SJSA1 (cell line): ENCODE results near the gene BTBD9. TPM values are rescaled to one million over a fixed set of nuclear protein-coding genes. Genes with fewer than 3 reads are reported as not detected.

Experiments used
- DNase-seq, 2 experiments: peaks; one replicate each; pipeline ENCODE4 v3.0.0-alpha.2; 2015 to 2020; ENCODE audit warnings: low spot score in 2 of 2, low read depth in 1 of 2
- H3K27ac ChIP-seq: fragments of 250-450 bp; sonication (Bioruptor Pico); 2 replicates; pipeline ENCODE4 v1.5.1; 2020; ENCODE audit warnings: mild to moderate bottlenecking, moderate library complexity
- H3K27me3 ChIP-seq: fragments of 250-450 bp; sonication (Bioruptor Pico); replicated peaks from 2 replicates; pipeline ENCODE4 v1.5.1; 2020; ENCODE audit warnings: mild to moderate bottlenecking, moderate library complexity
- H3K36me3 ChIP-seq: fragments of 250-450 bp; sonication (Bioruptor Pico); 2 replicates; pipeline ENCODE4 v1.5.1; 2020; ENCODE audit warnings: mild to moderate bottlenecking
- H3K4me1 ChIP-seq: fragments of 250-450 bp; sonication (Bioruptor Pico); replicated peaks from 2 replicates; pipeline ENCODE4 v1.6.1; 2021; ENCODE audit warnings: mild to moderate bottlenecking
- H3K4me3 ChIP-seq: fragments of 250-450 bp; sonication (Bioruptor Pico); 2 replicates; pipeline ENCODE4 v1.5.1; 2020; ENCODE audit warnings: mild to moderate bottlenecking
- H3K9me3 ChIP-seq: fragments of 250-450 bp; sonication (Bioruptor Pico); replicated peaks from 2 replicates; pipeline ENCODE4 v1.5.1; 2020; ENCODE audit warnings: mild to moderate bottlenecking
- total RNA-seq: library from RNA; depleted of rRNA; stranded (reverse); fragments of >200 nt; shearing (Covaris generic); gene quantifications from 2 replicates; pipeline ENCODE4 v1.2.3, GENCODE V29; 2014

BTBD9 gene
- total RNA-seq, 1 experiment from 2014 or later, result 8.5 TPM

GRCh38 chr6:38577492-38577891 is 62.2 kb downstream of the BTBD9 start:
- Histone ChIP-seq H3K9me3 (no peaks in the 10 kb centered on the region), H3K27ac (no peak overlapping the region), H3K27me3 (no peaks in the 10 kb centered on the region), H3K4me1 (no peaks in the 10 kb centered on the region), H3K36me3 (peaks cover 3% of the 10 kb centered on the region; the same call in 1 of the 2 replicates), H3K4me3 (no peak overlapping the region)
- no peak for DNase-seq

GRCh38 chr6:38573801-38574395 is 65.8 kb downstream of the BTBD9 start:
- H3K4me3 ChIP-seq, result no peak overlapping the region
- no peaks in the 10 kb centered on the region for H3K4me1 ChIP-seq
- H3K36me3 ChIP-seq, result no peaks in the 10 kb centered on the region
- no peaks in the 10 kb centered on the region for H3K27me3 ChIP-seq
- no peaks in the 10 kb centered on the region for H3K9me3 ChIP-seq
- DNase-seq, result no peak
- no peak overlapping the region for H3K27ac ChIP-seq

- H3K36me3 ChIP-seq, result no peaks in the 10 kb centered on the region
- no peak for DNase-seq
- no peak overlapping the region for H3K4me3 ChIP-seq
- H3K27me3 ChIP-seq, result no peaks in the 10 kb centered on the region
- no peaks in the 10 kb centered on the region for H3K9me3 ChIP-seq
- H3K27ac ChIP-seq, result no peak overlapping the region
- no peaks in the 10 kb centered on the region for H3K4me1 ChIP-seq
These were observed 67.4 kb downstream of the BTBD9 start for GRCh38 chr6:38572186-38572813.

- Histone ChIP-seq H3K27me3 (no peaks in the 10 kb centered on the region), H3K27ac (no peak overlapping the region), H3K4me1 (no peaks in the 10 kb centered on the region), H3K9me3 (no peaks in the 10 kb centered on the region), H3K4me3 (no peak overlapping the region), H3K36me3 (no peaks in the 10 kb centered on the region)
- no peak for DNase-seq
These were observed 68.0 kb downstream of the BTBD9 start for GRCh38 chr6:38571721-38572120.

GRCh38 chr6:38570750-38571149 is 69.0 kb downstream of the BTBD9 start:
- H3K9me3 ChIP-seq, result no peaks in the 10 kb centered on the region
- no peak for DNase-seq
- 0 out of 2 replicates have a peak, but pooled peaks cover 2% of the 10 kb centered on the region for H3K4me1 ChIP-seq
- no peaks in the 10 kb centered on the region for H3K27me3 ChIP-seq
- no peak overlapping the region for H3K27ac ChIP-seq
- H3K4me3 ChIP-seq, result no peak overlapping the region
- no peaks in the 10 kb centered on the region for H3K36me3 ChIP-seq

- Histone ChIP-seq H3K36me3 (no peaks in the 10 kb centered on the region), H3K27ac (no peak overlapping the region), H3K27me3 (no peaks in the 10 kb centered on the region), H3K4me1 (0 out of 2 replicates have a peak, but pooled peaks cover 2% of the 10 kb centered on the region), H3K9me3 (no peaks in the 10 kb centered on the region), H3K4me3 (no peak overlapping the region)
- peak in 1 of 2 experiments; percentile 61 for DNase-seq
These were observed 72.3 kb downstream of the BTBD9 start for GRCh38 chr6:38567436-38567835.

GRCh38 chr6:38566295-38567030 is 73.3 kb downstream of the BTBD9 start:
- no peak for DNase-seq

GRCh38 chr6:38564301-38564700 is 75.4 kb downstream of the BTBD9 start:
- 0 out of 2 replicates have a peak, but pooled peaks cover 2% of the 10 kb centered on the region for H3K4me1 ChIP-seq
- no peak overlapping the region for H3K27ac ChIP-seq
- H3K9me3 ChIP-seq, result no peaks in the 10 kb centered on the region; the same call in 1 of the 2 replicates
- no peak for DNase-seq
- no peaks in the 10 kb centered on the region for H3K27me3 ChIP-seq
- H3K36me3 ChIP-seq, result no peaks in the 10 kb centered on the region
- H3K4me3 ChIP-seq, result no peak overlapping the region

More at GRCh38 chr6:38566295-38567030, 73.3 kb downstream of the BTBD9 start:
- H3K4me1 ChIP-seq, result 0 out of 2 replicates have a peak, but pooled peaks cover 2% of the 10 kb centered on the region
- no peaks in the 10 kb centered on the region for H3K9me3 ChIP-seq
- H3K27ac ChIP-seq, result no peak overlapping the region
- no peaks in the 10 kb centered on the region for H3K27me3 ChIP-seq
- H3K4me3 ChIP-seq, result no peak overlapping the region
- no peaks in the 10 kb centered on the region for H3K36me3 ChIP-seq

- Histone ChIP-seq H3K9me3 (no peaks in the 10 kb centered on the region; the same call in 1 of the 2 replicates), H3K4me3 (no peak overlapping the region), H3K4me1 (peaks cover 10% of the 10 kb centered on the region), H3K27ac (no peak overlapping the region), H3K36me3 (no peaks in the 10 kb centered on the region), H3K27me3 (no peaks in the 10 kb centered on the region)
- DNase-seq, result no peak
These were observed 84.1 kb downstream of the BTBD9 start for GRCh38 chr6:38555606-38556005.

- H3K27ac ChIP-seq, result no peak overlapping the region
These were observed 84.9 kb downstream of the BTBD9 start for GRCh38 chr6:38554700-38555413.

GRCh38 chr6:38554014-38554413 is 85.7 kb downstream of the BTBD9 start:
- H3K4me3 ChIP-seq, result no peak overlapping the region
- no peaks in the 10 kb centered on the region for H3K36me3 ChIP-seq
- DNase-seq, result no peak
- H3K4me1 ChIP-seq, result peaks cover 10% of the 10 kb centered on the region
- no peak overlapping the region for H3K27ac ChIP-seq
- H3K9me3 ChIP-seq, result no peaks in the 10 kb centered on the region
- no peaks in the 10 kb centered on the region for H3K27me3 ChIP-seq

More at GRCh38 chr6:38554700-38555413, 84.9 kb downstream of the BTBD9 start:
- no peaks in the 10 kb centered on the region for H3K36me3 ChIP-seq
- peaks cover 10% of the 10 kb centered on the region for H3K4me1 ChIP-seq
- H3K27me3 ChIP-seq, result no peaks in the 10 kb centered on the region
- H3K4me3 ChIP-seq, result no peak overlapping the region
- no peaks in the 10 kb centered on the region for H3K9me3 ChIP-seq
- DNase-seq, result peak in 1 of 2 experiments; percentile 34

GRCh38 chr6:38552121-38552520 is 87.6 kb downstream of the BTBD9 start:
- H3K4me1 ChIP-seq, result peaks cover 10% of the 10 kb centered on the region
- DNase-seq, result no peak
- H3K36me3 ChIP-seq, result no peaks in the 10 kb centered on the region
- no peak overlapping the region for H3K4me3 ChIP-seq
- H3K27ac ChIP-seq, result no peak overlapping the region
- no peaks in the 10 kb centered on the region for H3K27me3 ChIP-seq
- no peaks in the 10 kb centered on the region for H3K9me3 ChIP-seq

GRCh38 chr6:38549795-38550194 is 89.9 kb downstream of the BTBD9 start:
- Histone ChIP-seq H3K4me1 (peaks cover 4% of the 10 kb centered on the region), H3K27me3 (no peaks in the 10 kb centered on the region), H3K36me3 (no peaks in the 10 kb centered on the region), H3K9me3 (no peaks in the 10 kb centered on the region), H3K4me3 (no peak overlapping the region), H3K27ac (no peak overlapping the region)
- DNase-seq, result no peak
